Retina (tissue), 1 donor: Measurements from ENCODE around the gene RABGAP1.

Experiments used
- DNase-seq: peaks from one replicate; pipeline ENCODE4 v3.0.0-alpha.2; 2016

Gene RABGAP1

GRCh38 chr9:123049589-123050222 lies 108.9 kb downstream of the RABGAP1 start:
- DNase-seq, result no peak

- no peak for DNase-seq
These were observed 112.2 kb downstream of the RABGAP1 start for GRCh38 chr9:123053046-123053445.

- no peak for DNase-seq
These were observed 112.9 kb downstream of the RABGAP1 start for GRCh38 chr9:123053711-123054110.

- DNase-seq, result no peak
These were observed 118.0 kb downstream of the RABGAP1 start for GRCh38 chr9:123058834-123059233.

GRCh38 chr9:123059472-123060220 lies 118.8 kb downstream of the RABGAP1 start:
- DNase-seq, result no peak

GRCh38 chr9:123061216-123061615 lies 120.4 kb downstream of the RABGAP1 start:
- DNase-seq, result no peak

GRCh38 chr9:123062351-123063176 lies 121.7 kb downstream of the RABGAP1 start:
- no peak for DNase-seq

GRCh38 chr9:123063177-123063598 lies 122.4 kb downstream of the RABGAP1 start:
- DNase-seq, result no peak

- no peak for DNase-seq
These were observed 123.1 kb downstream of the RABGAP1 start for GRCh38 chr9:123063896-123064295.

- no peak for DNase-seq
These were observed 123.9 kb downstream of the RABGAP1 start for GRCh38 chr9:123064716-123065115.

GRCh38 chr9:123065196-123065595 lies 124.4 kb downstream of the RABGAP1 start:
- DNase-seq, result no peak

GRCh38 chr9:123067136-123067535 lies 126.3 kb downstream of the RABGAP1 start:
- DNase-seq, result no peak

GRCh38 chr9:123069010-123069481 lies 128.2 kb downstream of the RABGAP1 start:
- no peak for DNase-seq

- no peak for DNase-seq
These were observed 129.4 kb downstream of the RABGAP1 start for GRCh38 chr9:123070198-123070597.

- DNase-seq, result no peak
These were observed 131.7 kb downstream of the RABGAP1 start for GRCh38 chr9:123072407-123072995.

GRCh38 chr9:123073441-123073840 lies 132.6 kb downstream of the RABGAP1 start:
- no peak for DNase-seq

- no peak for DNase-seq
These were observed 133.2 kb downstream of the RABGAP1 start for GRCh38 chr9:123073991-123074422.

- no peak for DNase-seq
These were observed 133.8 kb downstream of the RABGAP1 start for GRCh38 chr9:123074628-123075027.

GRCh38 chr9:123080444-123080843 lies 139.6 kb downstream of the RABGAP1 start:
- DNase-seq, result no peak

GRCh38 chr9:123081824-123082223 lies 141.0 kb downstream of the RABGAP1 start:
- DNase-seq, result peak; percentile 40

- no peak for DNase-seq
These were observed 142.9 kb downstream of the RABGAP1 start for GRCh38 chr9:123083680-123084079.

- no peak for DNase-seq
These were observed 143.4 kb downstream of the RABGAP1 start for GRCh38 chr9:123084256-123084655.

- no peak for DNase-seq
These were observed 145.1 kb downstream of the RABGAP1 start for GRCh38 chr9:123085916-123086315.
